Skeletal muscle satellite cell (primary cell): Measurements from ENCODE around the gene BACH2.

ENCODE experiments used
- H3K27me3 ChIP-seq: 2 replicates; pipeline ENCODE4 v1.7.0; 2013; ENCODE audit warnings: low read length; ENCODE audit not compliant: control insufficient read depth, insufficient read depth
- H3K36me3 ChIP-seq: 2 replicates; pipeline ENCODE4 v1.7.0; 2013; ENCODE audit warnings: mild to moderate bottlenecking, control low read depth, low read length; ENCODE audit not compliant: insufficient read depth
- H3K4me1 ChIP-seq: 2 replicates; pipeline ENCODE4 v1.7.0; 2013; ENCODE audit warnings: low read length; ENCODE audit not compliant: control insufficient read depth, insufficient read depth
- H3K4me2 ChIP-seq: 2 replicates; pipeline ENCODE4 v1.7.0; 2013; ENCODE audit warnings: mild to moderate bottlenecking, low read length
- H3K4me3 ChIP-seq: 2 replicates; pipeline ENCODE4 v1.7.0; 2013; ENCODE audit warnings: low read length
- H3K9ac ChIP-seq: 2 replicates; pipeline ENCODE4 v1.7.0; 2013; ENCODE audit warnings: mild to moderate bottlenecking, low read depth, low read length, moderate library complexity
- H3K9me3 ChIP-seq: replicated peaks from 2 replicates; pipeline ENCODE4 v1.7.0; 2013; ENCODE audit warnings: mild to moderate bottlenecking, control low read depth, low read length

The BACH2 gene

DNA sequence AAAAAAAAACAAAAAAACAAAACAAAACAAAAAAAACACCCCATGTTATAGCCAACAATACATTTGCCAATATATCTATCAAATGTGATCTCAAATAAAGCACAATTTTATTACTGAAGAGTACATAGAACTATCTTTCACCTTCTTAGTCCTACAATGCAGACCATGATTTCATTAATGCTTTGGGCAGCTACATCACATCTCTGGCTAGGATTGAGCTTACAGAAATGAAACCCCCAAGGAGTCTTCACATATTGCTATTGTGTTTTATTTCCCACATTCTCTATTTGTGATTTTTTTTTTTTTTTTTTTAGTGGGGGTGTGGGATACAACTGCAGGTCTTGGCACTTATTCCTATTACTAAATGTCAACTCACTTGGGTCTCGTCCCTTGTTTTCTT, 189.3 kb downstream of the BACH2 start:
- no peak overlapping the region for H3K4me3 ChIP-seq
- H3K4me1 ChIP-seq, result no peaks in the 10 kb centered on the region
- no peaks in the 10 kb centered on the region for H3K9me3 ChIP-seq
- no peaks in the 10 kb centered on the region for H3K36me3 ChIP-seq
- no peak overlapping the region for H3K9ac ChIP-seq
- no peaks in the 10 kb centered on the region for H3K27me3 ChIP-seq
- H3K4me2 ChIP-seq, result no peak overlapping the region

DNA sequence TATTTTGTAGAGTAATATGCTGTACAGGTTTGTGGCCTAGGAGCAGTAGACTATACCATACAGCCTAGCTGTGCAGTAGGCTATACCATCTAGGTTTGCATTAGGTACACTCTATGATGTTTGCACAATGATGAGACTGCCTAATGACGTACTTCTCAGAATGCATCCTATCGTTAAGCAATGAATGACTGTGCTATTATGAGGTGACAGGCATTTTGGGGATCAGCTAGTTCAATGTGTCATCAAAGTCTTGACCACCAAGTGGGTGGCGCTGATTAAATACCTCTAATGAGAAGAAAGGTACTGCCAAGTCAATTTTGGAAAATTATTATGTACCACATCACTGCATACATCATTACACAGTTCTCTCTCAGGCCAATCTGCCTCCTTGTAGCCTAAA, 190.2 kb downstream of the BACH2 start:
- peaks cover 4% of the 10 kb centered on the region for H3K4me1 ChIP-seq
- H3K9ac ChIP-seq, result no peak overlapping the region
- H3K27me3 ChIP-seq, result no peaks in the 10 kb centered on the region
- no peaks in the 10 kb centered on the region for H3K36me3 ChIP-seq
- no peaks in the 10 kb centered on the region for H3K9me3 ChIP-seq
- no peak overlapping the region for H3K4me3 ChIP-seq
- no peak overlapping the region for H3K4me2 ChIP-seq

DNA sequence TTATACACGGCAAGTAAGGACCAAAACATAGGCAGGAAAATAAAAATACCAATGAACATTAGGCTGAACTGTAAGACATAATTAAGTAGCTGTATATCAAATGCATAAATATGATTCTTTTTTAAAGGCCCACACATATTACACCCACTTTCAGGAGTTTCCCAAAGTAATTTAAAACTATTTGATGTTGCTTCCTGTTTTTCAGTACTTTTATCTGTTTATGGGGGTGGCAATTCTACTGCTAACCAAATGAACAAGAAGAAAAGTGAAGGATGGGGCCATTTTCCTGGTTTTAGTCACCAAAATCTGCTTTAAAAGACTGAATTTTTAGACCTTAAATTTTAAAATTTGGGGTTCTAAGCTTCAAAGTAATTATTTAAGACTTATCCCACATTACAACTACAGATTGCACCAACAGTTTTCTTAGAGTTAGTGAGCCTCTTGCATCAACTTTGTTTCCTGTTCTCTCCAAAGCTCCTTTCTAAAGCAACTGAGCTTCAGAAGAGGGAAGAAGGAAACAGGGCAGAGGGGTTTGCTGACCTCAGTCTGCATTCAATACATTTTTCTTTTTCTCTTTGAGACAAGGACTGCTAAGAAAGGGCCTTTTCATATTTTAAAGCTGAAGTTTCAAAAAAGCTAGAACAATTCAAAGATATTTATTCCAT, 191.0 kb downstream of the BACH2 start:
- no peak overlapping the region for H3K4me3 ChIP-seq
- no peak overlapping the region for H3K4me2 ChIP-seq
- no peaks in the 10 kb centered on the region for H3K27me3 ChIP-seq
- peaks cover 4% of the 10 kb centered on the region for H3K4me1 ChIP-seq
- H3K9ac ChIP-seq, result no peak overlapping the region
- no peaks in the 10 kb centered on the region for H3K9me3 ChIP-seq
- H3K36me3 ChIP-seq, result no peaks in the 10 kb centered on the region

DNA sequence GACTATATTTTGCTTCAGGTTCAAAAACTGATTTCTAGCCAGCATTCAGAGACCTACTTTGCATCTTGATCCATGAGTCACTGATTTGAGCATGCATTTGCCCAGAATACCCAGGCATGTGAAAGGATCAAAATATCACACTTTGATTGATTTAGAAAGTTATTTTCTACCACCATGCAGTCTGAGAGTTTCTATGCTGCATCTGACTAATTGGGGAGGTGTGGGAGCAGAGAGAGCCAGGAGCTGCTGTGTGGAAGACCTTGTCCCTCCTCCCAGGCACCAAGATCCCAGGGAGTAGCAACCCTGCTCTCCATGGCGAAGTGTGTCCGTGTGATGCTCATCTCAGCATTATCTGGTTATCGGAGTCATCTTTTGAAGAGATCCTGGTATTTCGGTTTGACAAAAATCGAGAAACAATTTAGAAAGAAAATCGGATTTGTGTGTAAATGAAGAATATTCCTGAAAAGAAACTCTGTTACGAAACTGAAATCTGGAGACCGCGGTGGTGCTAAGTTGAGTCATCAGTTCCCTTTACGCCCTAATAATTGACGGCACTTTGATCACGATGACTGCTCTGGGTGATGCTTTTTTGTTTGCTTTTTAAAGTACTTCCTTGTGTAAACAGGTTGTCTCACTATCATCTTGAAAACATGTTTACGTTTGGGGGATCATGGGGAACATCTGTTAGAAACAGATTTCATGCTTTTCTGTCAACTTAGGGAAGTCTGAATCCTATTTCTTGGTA, 193.4 kb downstream of the BACH2 start:
- Histone ChIP-seq H3K9ac (no peak overlapping the region), H3K36me3 (no peaks in the 10 kb centered on the region), H3K27me3 (no peaks in the 10 kb centered on the region), H3K4me3 (no peak overlapping the region), H3K4me1 (peaks cover 19% of the 10 kb centered on the region), H3K9me3 (no peaks in the 10 kb centered on the region), H3K4me2 (no peak overlapping the region)

DNA sequence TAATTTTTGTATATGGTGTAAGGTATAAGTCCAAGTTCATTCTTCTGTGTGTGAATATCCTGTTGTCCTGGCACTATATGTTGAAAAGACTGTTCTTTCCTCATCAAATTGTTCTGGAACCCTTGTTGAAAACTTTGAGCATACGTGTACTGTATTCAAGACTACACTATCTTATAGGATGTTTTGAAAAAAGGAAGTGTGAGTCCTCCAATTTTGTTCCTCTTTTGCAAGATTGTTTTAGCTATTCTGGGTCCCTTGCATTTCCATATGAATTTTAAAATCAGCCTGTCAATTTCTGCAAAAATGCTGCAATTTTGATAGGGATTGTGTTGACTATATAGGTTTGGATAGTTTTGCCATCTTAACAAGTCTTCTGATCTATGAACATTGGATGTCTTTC, 195.2 kb downstream of the BACH2 start:
- Histone ChIP-seq H3K4me1 (peaks cover 34% of the 10 kb centered on the region), H3K9me3 (no peaks in the 10 kb centered on the region), H3K9ac (no peak overlapping the region)

DNA sequence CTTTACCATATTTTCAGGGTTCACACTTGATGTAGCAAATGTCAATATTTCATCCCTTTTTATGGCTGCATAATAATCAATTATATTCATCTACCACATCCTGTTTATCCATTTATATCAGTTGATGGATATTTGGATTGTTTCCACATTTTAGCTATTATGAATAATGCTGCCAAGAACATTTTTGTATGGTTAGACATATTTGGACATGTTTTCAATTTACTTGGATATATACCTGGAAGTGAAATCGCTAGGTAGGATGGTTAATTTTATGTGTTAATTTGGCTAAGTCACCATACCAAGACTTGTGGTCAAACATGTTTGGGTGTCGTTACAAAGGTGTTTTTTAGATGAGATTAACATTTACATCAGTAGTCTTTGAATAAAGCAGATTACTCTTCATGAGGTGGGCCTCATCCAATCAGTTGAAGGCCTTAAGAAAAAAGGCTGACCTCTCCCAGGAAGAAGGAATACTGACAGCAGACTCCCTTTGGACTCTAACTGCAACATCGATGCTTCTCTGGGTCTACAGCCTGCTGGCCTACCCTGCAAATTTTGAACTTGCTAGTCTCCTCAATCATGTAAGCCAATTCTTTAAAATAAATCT, 196.5 kb downstream of the BACH2 start:
- H3K4me2 ChIP-seq, result no peak overlapping the region

More for the DNA sequence above, 195.2 kb downstream of the BACH2 start:
- Histone ChIP-seq H3K4me2 (no peak overlapping the region), H3K36me3 (no peaks in the 10 kb centered on the region), H3K4me3 (no peak overlapping the region), H3K27me3 (no peaks in the 10 kb centered on the region)

DNA sequence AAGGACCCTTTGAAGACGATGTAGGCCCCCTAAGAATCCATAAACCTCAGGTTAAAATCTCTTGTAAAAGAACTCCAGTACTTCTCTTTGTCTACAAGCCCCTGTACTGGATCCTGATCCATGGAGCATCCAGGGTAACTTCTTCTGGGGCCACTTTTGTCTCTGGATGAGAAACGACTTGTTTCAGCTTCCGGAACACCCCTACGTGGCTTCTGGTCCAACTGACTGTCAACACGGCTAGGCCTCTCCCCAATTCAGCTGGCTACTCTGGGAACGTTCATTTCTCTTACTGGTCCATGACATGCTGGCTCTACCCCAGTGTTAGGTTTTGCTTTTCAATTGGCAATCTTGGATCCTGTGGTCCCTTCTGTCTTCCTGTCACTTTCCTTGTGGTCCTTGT, 198.0 kb downstream of the BACH2 start:
- H3K4me1 ChIP-seq, result peaks cover 39% of the 10 kb centered on the region
- H3K4me2 ChIP-seq, result peak overlapping the region; percentile 28
- H3K9me3 ChIP-seq, result no peaks in the 10 kb centered on the region
- H3K27me3 ChIP-seq, result no peaks in the 10 kb centered on the region
- H3K4me3 ChIP-seq, result peak overlapping the region; percentile 2
- H3K9ac ChIP-seq, result peak overlapping the region; percentile 79
- no peaks in the 10 kb centered on the region for H3K36me3 ChIP-seq

More for the DNA sequence above, 196.5 kb downstream of the BACH2 start:
- H3K9me3 ChIP-seq, result no peaks in the 10 kb centered on the region
- no peaks in the 10 kb centered on the region for H3K27me3 ChIP-seq
- H3K36me3 ChIP-seq, result no peaks in the 10 kb centered on the region
- H3K9ac ChIP-seq, result no peak overlapping the region
- H3K4me3 ChIP-seq, result no peak overlapping the region
- H3K4me1 ChIP-seq, result peaks cover 39% of the 10 kb centered on the region

DNA sequence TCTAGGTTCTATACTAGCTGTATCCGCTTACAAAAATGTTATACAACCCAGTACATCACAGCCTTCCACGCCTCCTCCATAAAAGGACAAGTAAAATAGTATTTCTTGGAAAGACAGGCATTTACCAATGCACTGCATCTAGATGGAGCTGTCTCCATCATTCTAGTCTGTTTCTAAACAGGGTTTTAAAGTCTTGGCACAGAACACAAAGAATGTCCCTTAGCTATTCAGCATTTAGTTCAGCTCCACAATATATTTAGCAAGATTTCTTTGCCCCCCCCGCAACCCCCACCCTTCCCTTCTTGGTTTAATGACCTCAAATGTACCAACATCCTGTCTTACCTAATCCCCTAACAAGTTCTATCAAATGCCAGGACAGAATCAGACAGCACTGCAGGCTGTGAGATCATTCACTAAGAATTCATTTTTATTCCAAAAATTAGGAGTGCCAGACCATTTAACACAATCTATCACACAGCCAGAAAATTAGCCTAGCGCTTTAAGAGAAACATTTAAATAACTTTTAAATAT, 198.6 kb downstream of the BACH2 start:
- no peaks in the 10 kb centered on the region for H3K9me3 ChIP-seq
- no peaks in the 10 kb centered on the region for H3K36me3 ChIP-seq
- peak overlapping the region; percentile 79 for H3K9ac ChIP-seq
- no peaks in the 10 kb centered on the region for H3K27me3 ChIP-seq
- H3K4me2 ChIP-seq, result peak overlapping the region; percentile 63
- peaks cover 39% of the 10 kb centered on the region for H3K4me1 ChIP-seq
- no peak overlapping the region for H3K4me3 ChIP-seq

DNA sequence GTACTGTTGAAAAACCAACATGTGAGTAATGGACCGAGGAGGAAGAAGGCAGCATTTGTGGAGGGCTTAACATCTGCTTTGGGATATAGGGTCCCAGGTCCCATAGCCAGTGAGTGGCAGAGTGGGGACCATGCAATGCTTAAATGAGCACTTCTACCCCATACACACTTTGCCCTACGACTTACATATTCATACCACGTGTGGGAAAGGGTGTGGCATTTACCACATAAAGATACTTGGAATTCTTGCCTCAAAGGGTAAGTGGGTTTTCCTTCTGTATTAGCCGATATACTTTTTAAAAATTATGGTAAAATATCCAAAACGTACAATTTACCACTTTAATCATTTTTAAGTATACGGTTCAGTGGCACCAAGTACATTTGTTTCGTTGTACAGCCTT, 199.3 kb downstream of the BACH2 start:
- Histone ChIP-seq H3K27me3 (no peaks in the 10 kb centered on the region), H3K4me3 (peak overlapping the region; percentile 29), H3K4me1 (peaks cover 39% of the 10 kb centered on the region), H3K9me3 (no peaks in the 10 kb centered on the region), H3K4me2 (peak overlapping the region; percentile 63), H3K36me3 (no peaks in the 10 kb centered on the region), H3K9ac (peak overlapping the region; percentile 72)

DNA sequence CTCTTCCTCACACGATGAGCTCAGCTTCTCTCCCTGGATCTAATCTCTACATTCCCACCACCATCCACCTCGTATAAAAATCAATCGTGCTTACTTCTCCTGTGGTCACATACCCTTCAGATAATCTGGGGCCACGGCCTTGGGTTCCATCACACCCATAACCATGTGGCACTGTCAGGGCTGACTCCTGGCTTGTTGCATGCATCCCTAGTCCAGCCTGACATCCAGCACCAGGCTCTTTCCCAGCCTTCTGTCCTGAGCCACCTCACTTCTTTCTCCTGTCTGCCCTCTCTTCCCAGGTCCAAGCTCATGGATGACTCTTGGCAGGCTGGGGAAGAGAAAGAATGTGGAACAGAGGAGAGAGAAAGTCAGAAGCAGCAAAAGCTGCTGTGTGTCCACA, 199.8 kb downstream of the BACH2 start:
- H3K4me2 ChIP-seq, result no peak overlapping the region
- H3K36me3 ChIP-seq, result no peaks in the 10 kb centered on the region

DNA sequence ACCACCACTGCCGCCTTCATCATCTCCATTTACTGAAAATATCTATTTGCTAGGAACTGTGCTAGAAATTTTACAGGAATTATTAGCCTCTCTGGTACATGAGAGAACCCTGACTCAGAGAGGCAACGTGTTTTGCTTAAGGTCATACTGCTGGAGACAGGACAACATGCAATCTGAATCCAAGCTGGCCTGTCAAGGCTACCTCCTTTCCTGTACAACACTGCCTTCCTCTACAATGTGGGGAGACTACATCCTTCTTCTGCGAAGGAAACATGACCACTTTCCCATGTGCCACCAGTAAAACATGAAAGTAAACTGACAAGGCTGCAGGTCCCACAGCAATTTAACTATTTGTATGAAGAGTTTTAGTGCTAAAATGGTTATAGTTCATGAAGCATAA, 200.9 kb downstream of the BACH2 start:
- no peaks in the 10 kb centered on the region for H3K9me3 ChIP-seq
- H3K4me1 ChIP-seq, result peaks cover 35% of the 10 kb centered on the region
- no peaks in the 10 kb centered on the region for H3K36me3 ChIP-seq
- H3K4me3 ChIP-seq, result no peak overlapping the region
- no peak overlapping the region for H3K9ac ChIP-seq
- H3K4me2 ChIP-seq, result no peak overlapping the region
- H3K27me3 ChIP-seq, result no peaks in the 10 kb centered on the region

More for the DNA sequence above, 199.8 kb downstream of the BACH2 start:
- Histone ChIP-seq H3K4me1 (peaks cover 35% of the 10 kb centered on the region), H3K9ac (peak overlapping the region; percentile 72), H3K9me3 (no peaks in the 10 kb centered on the region), H3K4me3 (no peak overlapping the region), H3K27me3 (no peaks in the 10 kb centered on the region)
